NCI-H226 (cell line): ENCODE data around the gene SLC25A22.

Experiments used
- DNase-seq: peaks from one replicate; pipeline ENCODE4 v3.0.0-alpha.2; 2015

SLC25A22 gene

GRCh38 chr11:833849-834311, 35.8 kb upstream of the SLC25A22 start:
- DNase-seq: no peak

- peak; percentile 46 for DNase-seq
Measured at GRCh38 chr11:833114-833791, 35.2 kb upstream of the SLC25A22 start.

- peak; percentile 61 for DNase-seq
Measured at GRCh38 chr11:832529-833113, 34.5 kb upstream of the SLC25A22 start, which contains the start of gene CD151. Gene CD151 (plus strand): TSS chr11:832952. CDS start chr11:836070, 3,118 bp downstream.

GRCh38 chr11:831961-832528, 34.0 kb upstream of the SLC25A22 start:
- no peak for DNase-seq

- no peak for DNase-seq
Measured at GRCh38 chr11:831118-831864, 33.2 kb upstream of the SLC25A22 start.

- DNase-seq: no peak
Measured at GRCh38 chr11:830295-831117, 32.4 kb upstream of the SLC25A22 start.

GRCh38 chr11:829847-830294, 31.8 kb upstream of the SLC25A22 start:
- DNase-seq: no peak

- DNase-seq: no peak
Measured at GRCh38 chr11:829176-829846, 31.2 kb upstream of the SLC25A22 start.

GRCh38 chr11:828506-829175, 30.6 kb upstream of the SLC25A22 start:
- DNase-seq: no peak

- DNase-seq: no peak
Measured at GRCh38 chr11:827897-828192, 29.8 kb upstream of the SLC25A22 start, which contains the start of gene CRACR2B. Gene CRACR2B (plus strand): TSS chr11:827919. CDS start chr11:828608, 689 bp downstream.

GRCh38 chr11:827146-827896, 29.2 kb upstream of the SLC25A22 start:
- no peak for DNase-seq

GRCh38 chr11:826836-827145, 28.7 kb upstream of the SLC25A22 start:
- no peak for DNase-seq

GRCh38 chr11:826227-826621, 28.1 kb upstream of the SLC25A22 start:
- no peak for DNase-seq

- no peak for DNase-seq
Measured at GRCh38 chr11:825366-826226, 27.5 kb upstream of the SLC25A22 start.

GRCh38 chr11:824942-825341, 26.9 kb upstream of the SLC25A22 start:
- no peak for DNase-seq

GRCh38 chr11:824292-824880, 26.3 kb upstream of the SLC25A22 start:
- DNase-seq: no peak

GRCh38 chr11:823441-824291, 25.6 kb upstream of the SLC25A22 start:
- DNase-seq: no peak
